Measurements from ENCODE around the gene SLC14A1. TPM values are rescaled to one million over a fixed set of nuclear protein-coding genes. Genes with fewer than 3 reads are reported as not detected.

SLC14A1 gene
- total RNA-seq, 4 donors from 2014 or later: 0.59 to 15.7 (median 4.6) TPM

- WGBS, 2 donors: 70 to 75% methylated on average over 6 of the region's 6 CpGs
These were observed 7.0 kb downstream of the SLC14A1 start for GRCh38 chr18:45730832-45731575.

GRCh38 chr18:45731716-45732115 is 7.7 kb downstream of the SLC14A1 start:
- no peak overlapping the region for H3K4me3 ChIP-seq (ENCODE audit: low read depth, poor library complexity, severe bottlenecking)
- intact Hi-C loops (cut with DNase I; ENCODE audit: low total_unique reads): no loop called here
- no peak for DNase-seq (ENCODE audit: low spot score in 2 of 2)
- no peak for TF ChIP-seq CTCF (IDR thresholded peaks at IDR 0.05)
- 55 to 86% methylated on average over 2 of the region's 2 CpGs for WGBS, 2 donors

More at GRCh38 chr18:45730832-45731575, 7.0 kb downstream of the SLC14A1 start:
- DNase-seq (ENCODE audit: low spot score in 2 of 2): no peak
- intact Hi-C loops (cut with DNase I; ENCODE audit: low total_unique reads): no loop called here
- TF ChIP-seq POLR2A (IDR thresholded peaks at IDR 0.05): no peak
- no peak for TF ChIP-seq CTCF (IDR thresholded peaks at IDR 0.05)
- no peak overlapping the region for H3K4me3 ChIP-seq (ENCODE audit: low read depth, poor library complexity, severe bottlenecking)

GRCh38 chr18:45733535-45733934 is 9.6 kb downstream of the SLC14A1 start:
- no peak for TF ChIP-seq CTCF (IDR thresholded peaks at IDR 0.05)
- TF ChIP-seq POLR2A (IDR thresholded peaks at IDR 0.05): no peak
- WGBS, 2 donors: 84 to 90% methylated on average over 7 of the region's 7 CpGs
- intact Hi-C loops (cut with DNase I; ENCODE audit: low total_unique reads): no loop called here
- DNase-seq (ENCODE audit: low spot score in 2 of 2): no peak
- no peak overlapping the region for H3K4me3 ChIP-seq (ENCODE audit: low read depth, poor library complexity, severe bottlenecking)

GRCh38 chr18:45734505-45734904 is 10.5 kb downstream of the SLC14A1 start:
- no peak for TF ChIP-seq CTCF (IDR thresholded peaks at IDR 0.05)
- TF ChIP-seq POLR2A (IDR thresholded peaks at IDR 0.05): no peak
- intact Hi-C loops (cut with DNase I; ENCODE audit: low total_unique reads): no loop called here
- WGBS, 2 donors: 93 to 94% methylated on average over 5 of the region's 5 CpGs
- no peak overlapping the region for H3K4me3 ChIP-seq (ENCODE audit: low read depth, poor library complexity, severe bottlenecking)
- no peak for DNase-seq (ENCODE audit: low spot score in 2 of 2)

GRCh38 chr18:45734944-45735343 is 11.0 kb downstream of the SLC14A1 start:
- TF ChIP-seq POLR2A (IDR thresholded peaks at IDR 0.05) (no peak), CTCF (IDR thresholded peaks at IDR 0.05) (no peak)
- no peak for DNase-seq (ENCODE audit: low spot score in 2 of 2)
- no peak overlapping the region for H3K4me3 ChIP-seq (ENCODE audit: low read depth, poor library complexity, severe bottlenecking)
- intact Hi-C loops (cut with DNase I; ENCODE audit: low total_unique reads): no loop called here
- 81 to 92% methylated on average over 6 of the region's 6 CpGs for WGBS, 2 donors

GRCh38 chr18:45738660-45739059 is 14.7 kb downstream of the SLC14A1 start:
- DNase-seq (ENCODE audit: low spot score in 2 of 2): no peak
- intact Hi-C loops (cut with DNase I; ENCODE audit: low total_unique reads): no loop called here
- H3K4me3 ChIP-seq (ENCODE audit: low read depth, poor library complexity, severe bottlenecking): no peak overlapping the region
- TF ChIP-seq CTCF (IDR thresholded peaks at IDR 0.05) (no peak), POLR2A (IDR thresholded peaks at IDR 0.05) (no peak)
